K562 (cell line): ENCODE measurements around the gene HSF2BP. TPM values are rescaled to one million over a fixed set of nuclear protein-coding genes. Genes with fewer than 3 reads are reported as not detected.
A peak's percentile ranks its signal among the peaks of the same experiment; 100 is the strongest.
"Not testable (repeated sequence)": the region's sequence is repeated elsewhere in the genome, so short reads cannot be mapped to it uniquely, and the experiment has no call there.

ENCODE experiments used
- ATAC-seq: fragments of 200-7000 bp; cut with Tn5 transposase; 3 replicates; pipeline ENCODE4 v1.9.1; 2020; ENCODE audit warnings: moderate library complexity
- BruUV-seq: library from RNA; stranded (reverse); fragments of 400-500 nt; replicated peaks from 2 replicates; lab custom pipeline; 2021; lab: Mats Ljungman, UMichigan
- CTCF ChIA-PET: fragments of 300-600 bp; formaldehyde crosslinking; extraction: SDS; loops from one replicate; lab custom pipeline; 2021; ENCODE audit warnings: low intra/inter-chr PET ratio; lab: Yijun Ruan, JAX
- POLR2A ChIA-PET: fragments of 300-600, 350-650 bp; sonication (Branson Sonifier 250); formaldehyde crosslinking; extraction: SDS; loops from one replicate; lab custom pipeline; 2021; ENCODE audit warnings: antibody characterized with exemption, inconsistent platforms; lab: Yijun Ruan, JAX
- DNase-seq, 4 experiments: peaks; one replicate each; pipeline versions ENCODE4 v3.0.0 to v3.0.0-alpha.2; 2011 to 2018; ENCODE audit warnings: low spot score in 3 of 4, mixed read lengths in 3 of 4; ENCODE audit errors: extremely low read depth in 1 of 4
- FAIRE-seq: peaks from 2 replicates; lab custom pipeline; 2011; peaks lifted over from hg19 to GRCh38; lab: Jason Lieb, UNC
- H2AFZ ChIP-seq: 2 replicates; pipeline ENCODE4 v1.6.0; 2011; ENCODE audit warnings: low read depth, low read length, control low read depth, inconsistent platforms
- H3K27ac ChIP-seq: fragments of 200-600 bp; 3 replicates; pipeline ENCODE4 v1.8.0; 2011; ENCODE audit warnings: low read depth, mild to moderate bottlenecking, control low read depth, inconsistent platforms, low read length, moderate library complexity, mixed read lengths; ENCODE audit errors: extremely low read depth
- H3K27me3 ChIP-seq, 2 experiments: fragments of 300-600 bp in 1 of 2; 2 replicates in 1 of 2; 3 replicates in 1 of 2; pipeline versions ENCODE4 v1.6.0 to v1.8.0; 2011; ENCODE audit warnings: inconsistent platforms in 2 of 2, low read length in 2 of 2, mild to moderate bottlenecking in 1 of 2, mixed read lengths in 1 of 2, moderate library complexity in 1 of 2; ENCODE audit not compliant: control insufficient read depth in 2 of 2, insufficient read depth in 2 of 2
- H3K36me3 ChIP-seq: fragments of 300-600 bp; 3 replicates; pipeline ENCODE4 v1.8.0; 2011; ENCODE audit warnings: mild to moderate bottlenecking, low read length, inconsistent platforms; ENCODE audit not compliant: control insufficient read depth, insufficient read depth
- H3K4me1 ChIP-seq, 2 experiments: fragments of 200-600 bp in 1 of 2; replicated peaks in 1 of 2; 2 replicates in 1 of 2; 3 replicates in 1 of 2; pipeline versions ENCODE4 v1.5.1 to v1.8.0; 2011; ENCODE audit warnings: inconsistent platforms in 2 of 2, low read length in 2 of 2, mild to moderate bottlenecking in 1 of 2, mixed read lengths in 1 of 2, moderate library complexity in 1 of 2; ENCODE audit not compliant: control insufficient read depth in 2 of 2, insufficient read depth in 2 of 2
- H3K4me2 ChIP-seq: 2 replicates; pipeline ENCODE4 v1.6.1; 2011; ENCODE audit warnings: low read length, control low read depth, inconsistent platforms, mixed read lengths; ENCODE audit not compliant: insufficient read depth
- H3K4me3 ChIP-seq: fragments of 200-600 bp; sonication (generic), shearing (Covaris generic); 2 replicates; pipeline ENCODE4 v1.5.1; 2016; ENCODE audit warnings: control low read depth, inconsistent platforms
- H3K79me2 ChIP-seq: fragments of 200-600 bp; 3 replicates; pipeline ENCODE4 v1.8.0; 2011; ENCODE audit warnings: low read length, inconsistent platforms; ENCODE audit not compliant: control insufficient read depth, insufficient read depth
- H3K9ac ChIP-seq, 2 experiments: 2 replicates each; pipeline versions ENCODE4 v1.6.0 to v1.6.1; 2011; ENCODE audit warnings: low read depth in 2 of 2, low read length in 2 of 2, control low read depth in 1 of 2, inconsistent platforms in 1 of 2, mild to moderate bottlenecking in 1 of 2, mixed read lengths in 1 of 2; ENCODE audit not compliant: insufficient read depth in 1 of 2
- H3K9me1 ChIP-seq: one replicate; pipeline ENCODE4 v1.6.0; 2011; ENCODE audit warnings: inconsistent platforms, mild to moderate bottlenecking, low read length, moderate library complexity; ENCODE audit not compliant: control insufficient read depth, insufficient read depth
- H3K9me3 ChIP-seq: replicated peaks from 2 replicates; pipeline ENCODE4 v1.5.1; 2011; ENCODE audit warnings: low read depth, low read length, inconsistent platforms; ENCODE audit not compliant: control insufficient read depth, insufficient read depth
- H4K20me1 ChIP-seq: replicated peaks from 2 replicates; pipeline ENCODE4 v1.6.1; 2011; ENCODE audit warnings: low read length, inconsistent platforms, mixed read lengths; ENCODE audit not compliant: control insufficient read depth, insufficient read depth
- CTBP1 ChIP-seq: fragments of 450-650 bp; IDR thresholded peaks from 2 replicates; pipeline ENCODE4 v1.6.1; 2016; ENCODE audit warnings: borderline replicate concordance
- SMARCA4 ChIP-seq: fragments of 450-650 bp; IDR thresholded peaks from 2 replicates; pipeline ENCODE4 v1.6.1; 2016
- WGBS: fragments of 100-300 bp; shearing (Covaris generic); methylation state at CpG from one replicate; pipeline ENCODE4 v1.1.6; 2016; ENCODE audit warnings: low coverage, mixed read lengths; ENCODE audit not compliant: insufficient coverage; ENCODE audit errors: missing lambda C conversion rate; 5-methylcytosine and 5-hydroxymethylcytosine counted together
- in situ Hi-C: fragments of 300-500 bp; cut with MboI; formaldehyde crosslinking; loops from 4 replicates; pipeline ENCODE4 v1.15.0; 2018; ENCODE audit warnings: inconsistent platforms, mixed read lengths
- intact Hi-C: fragments of 100-400 bp; cut with micrococcal nuclease; formaldehyde crosslinking; loops from 2 replicates; pipeline ENCODE4 v1.14.2; 2022
- polyA plus RNA-seq, 8 experiments: library from polyadenylated mRNA; depleted of rRNA in 4 of 8; stranded (reverse) in 5 of 8; unstranded in 3 of 8; fragments of >200 nt; fragmentation: Nextera tagmentation in 2 of 8; fragmentation: Illumina TruSeq in 1 of 8; extraction: Ambion mirVana in 2 of 8; extraction: Trizol in 1 of 8; gene quantifications; 2 replicates each; pipeline versions ENCODE4 v1.2.1 to v1.2.3, GENCODE V29; 2011 to 2014; ENCODE audit warnings: inconsistent platforms in 1 of 8, missing spikeins in 1 of 8
- total RNA-seq, 7 experiments: library from RNA; depleted of rRNA in 6 of 7; stranded (reverse); fragments of >200 nt in 6 of 7; fragmentation: Illumina TruSeq in 2 of 7; extraction: Trizol in 2 of 7; gene quantifications; 2 replicates each; pipeline versions ENCODE4 v1.2.1 to v1.2.3, GENCODE V29; 2011 to 2021; ENCODE audit warnings: low replicate concordance in 1 of 7
- TF ChIP-seq, protein P1 (sequence below), 2 experiments: fragments of 450-650 bp in 1 of 2; sonication (generic) in 1 of 2; formaldehyde crosslinking in 1 of 2; IDR thresholded peaks in 1 of 2; conservative IDR thresholded peaks in 1 of 2; 2 replicates each; pipeline versions ENCODE4 v1.6.1 to v1.8.1; 2016 to 2023; ENCODE audit warnings: mild to moderate bottlenecking in 2 of 2, moderate library complexity in 2 of 2, inconsistent platforms in 1 of 2, missing genetic modification reagents in 1 of 2

The HSF2BP gene
- total and polyA plus RNA-seq, 9 of the 15 experiments (the other 6 are each of a cell fraction or from before 2014, with no cell fraction given) = 0.04 to 0.57 (median 0.20) TPM; not detected in 2

GRCh38 chr21:43651926-43652325 lies 7.4 kb downstream of the HSF2BP start:
- H3K4me3 ChIP-seq, FAIRE-seq, H3K4me1 ChIP-seq, in situ Hi-C loops, CTCF ChIA-PET, intact Hi-C loops, H3K9me1 ChIP-seq, ATAC-seq, H4K20me1 ChIP-seq, H3K36me3 ChIP-seq, H3K4me2 ChIP-seq, BruUV-seq, H3K27ac ChIP-seq, H3K79me2 ChIP-seq, H3K9me3 ChIP-seq, H2AFZ ChIP-seq, H3K9ac ChIP-seq, DNase-seq: not testable (repeated sequence)
- TF ChIP-seq, protein P1, sequence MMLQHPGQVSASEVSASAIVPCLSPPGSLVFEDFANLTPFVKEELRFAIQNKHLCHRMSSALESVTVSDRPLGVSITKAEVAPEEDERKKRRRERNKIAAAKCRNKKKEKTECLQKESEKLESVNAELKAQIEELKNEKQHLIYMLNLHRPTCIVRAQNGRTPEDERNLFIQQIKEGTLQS (IDR thresholded peaks at IDR 0.05) = peak; percentile 54; the same call in 1 of the 2 replicates
- TF ChIP-seq, protein P1 (CRISPR knock-in tag; conservative IDR thresholded peaks at IDR 0.05) = not testable (repeated sequence)
- WGBS = 50% methylated on average over 6 of the region's 6 CpGs
- POLR2A ChIA-PET = interaction anchor here (0.7 kb wide), 1 partner anchor 94 kb away, joined by 3 read pairs; no protein-coding TSS in a partner anchor
- H3K27me3 ChIP-seq = peaks cover 6 to 11% of the 10 kb centered on the region in 2 experiments; a peak in 4 of 5 replicates

DNA sequence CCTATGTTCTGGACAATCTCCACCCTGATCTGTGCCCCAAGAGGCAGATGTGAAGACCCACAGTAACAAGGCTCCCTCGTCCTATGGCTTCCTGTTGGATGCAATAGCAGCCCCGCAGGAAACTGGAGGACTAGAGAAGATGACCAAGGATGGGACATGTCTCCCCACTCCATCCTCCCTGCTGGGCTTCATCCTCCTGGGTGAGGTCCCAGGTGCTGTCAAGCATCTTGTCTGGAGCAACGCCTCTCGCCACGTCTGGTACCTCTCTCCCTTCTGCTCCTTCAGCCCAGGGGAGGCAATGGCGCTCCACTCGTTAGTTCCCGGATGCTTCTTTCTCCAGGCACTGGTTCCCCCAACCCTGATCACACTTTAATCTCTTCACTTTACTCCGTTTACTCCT lies 11.1 kb downstream of the HSF2BP start:
- Histone ChIP-seq H3K4me3 (no peak overlapping the region), H3K9me1 (no peaks in the 10 kb centered on the region), H4K20me1 (no peaks in the 10 kb centered on the region), H3K27ac (no peak overlapping the region), H3K4me2 (no peak overlapping the region), H3K4me1 (peaks cover 0 to 10% of the 10 kb centered on the region in 2 experiments; a peak in 2 of 5 replicates), H3K36me3 (no peaks in the 10 kb centered on the region), H3K9ac (peak overlapping the region in 1 of 2 experiments; percentile 39; a peak in 1 of 4 replicates), H3K9me3 (no peaks in the 10 kb centered on the region), H2AFZ (no peak overlapping the region), H3K27me3 (peaks cover 11 to 21% of the 10 kb centered on the region in 2 experiments)
- no TSS peak for BruUV-seq
- ATAC-seq (no peak), DNase-seq (no peak), FAIRE-seq (no peak)
- 2% methylated on average over 9 of the region's 9 CpGs for WGBS
- peak; percentile 41; the same call in 1 of the 2 replicates for TF ChIP-seq CTBP1
- no peak for TF ChIP-seq SMARCA4
- TF ChIP-seq, all 486 proteins: peak for 1
- intact Hi-C loops = loop anchor here (5.0 kb wide), 1 partner anchor 726 kb away; no protein-coding TSS in a partner anchor
- ChIA-PET CTCF (no interaction called here), POLR2A (interaction anchor here (1.2 kb wide), 1 partner anchor 369 kb away, joined by 3 read pairs; no protein-coding TSS in a partner anchor)
- no peaks in the 10 kb centered on the region for H3K79me2 ChIP-seq
- in situ Hi-C loops = loop anchor here (25.0 kb wide), 1 partner anchor 486 kb away; the partner anchor contains the start of gene CRYAA
